ENCODE measurements around the gene ANKRD40CL.

Gene ANKRD40CL

GRCh38 chr17:50745631-50746030, 21.7 kb downstream of the ANKRD40CL start:
- no peak for TF ChIP-seq EZH2phosphoT487 (IDR thresholded peaks at IDR 0.05; ENCODE audit: low read length)
- no peak for TF ChIP-seq CTCF (IDR thresholded peaks at IDR 0.05; ENCODE audit: low read length)
- TF ChIP-seq EZH2 (optimal IDR thresholded peaks at IDR 0.05; ENCODE audit: low read depth, low read length): no peak
- H3K27ac ChIP-seq (ENCODE audit: low read length): no peak overlapping the region
- no peaks in the 10 kb centered on the region for H3K9me2 ChIP-seq (replicated peaks; ENCODE audit: insufficient read depth, low read length)
- no peaks in the 10 kb centered on the region for H3K27me3 ChIP-seq (replicated peaks; ENCODE audit: insufficient read depth, low read length)
- H3K4me3 ChIP-seq (ENCODE audit: low read length): no peak overlapping the region
- no peaks in the 10 kb centered on the region for H3K4me1 ChIP-seq (ENCODE audit: low read length)
- H3K36me3 ChIP-seq (replicated peaks; ENCODE audit: insufficient read depth, low read length): peaks cover 27% of the 10 kb centered on the region
- no peak for DNase-seq
- H4K20me1 ChIP-seq (ENCODE audit: insufficient read depth, low read length): no peaks in the 10 kb centered on the region; the same call in 1 of the 2 replicates
- no peak overlapping the region for H2AFZ ChIP-seq (ENCODE audit: low read length)
- H3K9me3 ChIP-seq (replicated peaks; ENCODE audit: insufficient read depth, low read length): no peaks in the 10 kb centered on the region
- H3K79me2 ChIP-seq (ENCODE audit: low read length): peaks cover 51% of the 10 kb centered on the region
- H3K9ac ChIP-seq (ENCODE audit: low read length): no peak overlapping the region
- no peak overlapping the region for H3K4me2 ChIP-seq (ENCODE audit: low read depth, low read length)
- H3F3A ChIP-seq (ENCODE audit: insufficient read depth, low read length): 0 out of 2 replicates have a peak, but pooled peaks cover 4% of the 10 kb centered on the region

GRCh38 chr17:50739098-50739497, 28.2 kb downstream of the ANKRD40CL start:
- Histone ChIP-seq H3K4me2 (ENCODE audit: low read depth, low read length) (no peak overlapping the region), H3K9ac (ENCODE audit: low read length) (no peak overlapping the region), H3K9me3 (replicated peaks; ENCODE audit: insufficient read depth, low read length) (no peaks in the 10 kb centered on the region), H3K36me3 (replicated peaks; ENCODE audit: insufficient read depth, low read length) (peaks cover 6% of the 10 kb centered on the region; the same call in 1 of the 2 replicates), H4K20me1 (ENCODE audit: insufficient read depth, low read length) (peaks cover 37% of the 10 kb centered on the region), H3K9me2 (replicated peaks; ENCODE audit: insufficient read depth, low read length) (no peaks in the 10 kb centered on the region), H3K4me1 (ENCODE audit: low read length) (peaks cover 10% of the 10 kb centered on the region; the same call in 1 of the 2 replicates), H3K27me3 (replicated peaks; ENCODE audit: insufficient read depth, low read length) (no peaks in the 10 kb centered on the region), H3K4me3 (ENCODE audit: low read length) (no peak overlapping the region), H3F3A (ENCODE audit: insufficient read depth, low read length) (no peaks in the 10 kb centered on the region), H2AFZ (ENCODE audit: low read length) (no peak overlapping the region), H3K27ac (ENCODE audit: low read length) (no peak overlapping the region), H3K79me2 (ENCODE audit: low read length) (peaks cover 91% of the 10 kb centered on the region)
- no peak for DNase-seq
- no peak for TF ChIP-seq EZH2phosphoT487 (IDR thresholded peaks at IDR 0.05; ENCODE audit: low read length)
- no peak for TF ChIP-seq EZH2 (optimal IDR thresholded peaks at IDR 0.05; ENCODE audit: low read depth, low read length)
- TF ChIP-seq CTCF (IDR thresholded peaks at IDR 0.05; ENCODE audit: low read length): no peak

- TF ChIP-seq EZH2 (optimal IDR thresholded peaks at IDR 0.05; ENCODE audit: low read depth, low read length) (no peak), EZH2phosphoT487 (IDR thresholded peaks at IDR 0.05; ENCODE audit: low read length) (no peak), CTCF (IDR thresholded peaks at IDR 0.05; ENCODE audit: low read length) (no peak)
- no peaks in the 10 kb centered on the region for H3K27me3 ChIP-seq (replicated peaks; ENCODE audit: insufficient read depth, low read length)
- peaks cover 99% of the 10 kb centered on the region for H3K79me2 ChIP-seq (ENCODE audit: low read length)
- H3K9ac ChIP-seq (ENCODE audit: low read length): no peak overlapping the region
- peaks cover 6% of the 10 kb centered on the region; the same call in 1 of the 2 replicates for H3K36me3 ChIP-seq (replicated peaks; ENCODE audit: insufficient read depth, low read length)
- H3K4me3 ChIP-seq (ENCODE audit: low read length): no peak overlapping the region
- H3K4me2 ChIP-seq (ENCODE audit: low read depth, low read length): no peak overlapping the region
- no peak overlapping the region for H2AFZ ChIP-seq (ENCODE audit: low read length)
- no peaks in the 10 kb centered on the region for H3K9me3 ChIP-seq (replicated peaks; ENCODE audit: insufficient read depth, low read length)
- H3F3A ChIP-seq (ENCODE audit: insufficient read depth, low read length): no peaks in the 10 kb centered on the region
- no peak for DNase-seq
- H3K9me2 ChIP-seq (replicated peaks; ENCODE audit: insufficient read depth, low read length): no peaks in the 10 kb centered on the region
- peaks cover 10% of the 10 kb centered on the region; the same call in 1 of the 2 replicates for H3K4me1 ChIP-seq (ENCODE audit: low read length)
- H4K20me1 ChIP-seq (ENCODE audit: insufficient read depth, low read length): peaks cover 49% of the 10 kb centered on the region
- H3K27ac ChIP-seq (ENCODE audit: low read length): no peak overlapping the region
Measured at GRCh38 chr17:50737118-50737698, 30.1 kb downstream of the ANKRD40CL start.
